Retina (tissue), 1 donor: ENCODE measurements around the gene TIMP3.

ENCODE experiments used
- DNase-seq: peaks from one replicate; pipeline ENCODE4 v3.0.0-alpha.2; 2016

The TIMP3 gene

DNA sequence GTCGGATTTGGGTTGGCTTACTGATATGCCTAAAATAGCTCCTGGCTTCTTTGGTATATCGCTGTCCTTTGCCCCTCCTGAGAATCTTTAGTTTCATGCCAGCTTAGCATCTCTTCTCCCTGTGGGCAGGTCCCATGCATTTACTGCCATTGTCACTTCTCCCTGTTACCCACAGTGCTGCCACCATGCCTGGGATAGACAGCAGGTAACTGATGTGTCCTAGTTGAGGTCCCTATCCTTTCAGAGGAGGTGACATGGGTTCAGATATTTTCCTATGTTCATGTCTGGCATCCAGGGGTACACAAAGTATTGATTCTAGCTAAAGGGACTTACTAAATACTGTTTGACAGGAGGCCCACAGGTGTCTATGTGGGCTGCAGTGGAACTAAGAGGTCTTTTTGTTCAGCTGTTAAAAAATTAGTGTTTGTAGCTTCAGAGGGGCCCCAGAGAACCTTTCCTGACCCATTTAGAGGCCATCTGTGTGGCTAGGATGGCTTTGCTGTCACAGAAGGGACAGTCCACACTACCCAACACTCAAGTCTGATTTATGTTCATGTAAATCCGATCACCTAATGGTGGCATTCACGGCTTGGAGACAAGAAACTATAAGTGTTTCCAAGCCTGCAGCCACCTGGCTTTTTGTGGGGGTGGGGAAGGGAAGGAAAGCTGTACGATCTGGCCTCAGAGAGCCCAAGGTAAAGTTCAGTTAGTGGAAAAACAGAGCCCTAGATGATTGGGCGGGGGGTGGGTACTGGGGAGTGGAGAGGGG lies 8.5 kb downstream of the TIMP3 start:
- DNase-seq = no peak

DNA sequence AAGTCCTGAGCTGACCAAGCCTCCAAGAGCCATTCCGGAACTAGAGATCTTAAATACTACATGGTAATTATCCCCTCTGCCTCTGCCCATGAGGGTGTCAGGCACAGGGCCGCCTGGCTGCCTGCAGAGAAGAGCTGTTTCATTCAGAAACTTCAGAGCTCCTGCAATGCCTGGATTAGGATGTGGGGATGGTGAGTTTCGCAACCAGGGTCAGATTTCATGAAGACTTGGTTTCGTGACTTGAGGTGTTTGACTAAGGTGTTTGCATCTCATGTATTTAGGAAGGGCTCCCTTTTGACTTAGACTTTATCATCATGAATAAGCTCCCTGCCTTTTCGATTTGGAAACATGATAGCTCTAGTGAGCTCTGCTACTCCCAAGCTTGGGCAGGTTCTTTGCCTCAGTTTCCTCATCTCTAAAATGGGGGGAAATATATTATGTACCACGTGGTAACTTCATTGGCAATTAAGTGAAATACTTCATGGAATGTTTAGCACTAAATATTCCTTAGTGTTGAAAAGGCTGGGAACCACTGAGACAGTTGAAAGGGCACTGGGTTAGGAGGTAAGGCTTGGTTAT lies 9.1 kb downstream of the TIMP3 start:
- DNase-seq = no peak

DNA sequence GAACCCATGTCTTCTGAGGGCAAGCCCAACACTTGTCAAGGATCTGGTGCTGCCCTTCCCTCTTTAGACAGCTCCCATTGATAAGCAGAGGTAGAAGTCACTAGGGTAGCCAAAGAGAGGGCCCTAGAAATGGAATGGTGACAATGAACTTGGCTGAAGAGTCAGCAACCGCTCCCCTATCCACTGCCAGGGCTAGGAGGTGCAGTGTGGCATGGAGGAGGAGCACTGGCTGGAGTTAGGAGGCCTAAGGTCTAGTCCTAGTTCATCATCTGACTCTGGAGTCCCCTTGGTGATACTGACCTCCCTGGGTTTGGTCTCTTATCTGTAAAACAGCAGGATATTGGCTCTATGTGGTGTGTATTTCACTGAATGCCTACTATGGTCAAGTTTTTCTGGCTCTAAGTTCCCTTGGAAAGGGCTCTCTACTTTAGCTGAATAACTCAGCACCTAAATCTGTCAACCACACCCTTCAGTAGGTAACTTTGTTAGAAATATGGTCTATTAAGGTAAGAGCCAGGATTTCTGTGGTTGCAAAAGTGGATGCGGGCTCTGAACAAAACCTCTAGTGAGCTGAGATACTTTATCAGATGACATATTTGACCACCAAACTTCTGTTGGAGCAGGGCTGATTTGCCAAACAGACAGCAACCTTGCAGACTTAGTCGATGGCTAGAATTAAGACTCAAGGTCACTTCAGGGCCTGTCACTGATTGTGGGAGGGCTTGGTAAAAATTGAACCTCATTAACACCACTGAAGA lies 10.5 kb downstream of the TIMP3 start:
- DNase-seq = no peak

DNA sequence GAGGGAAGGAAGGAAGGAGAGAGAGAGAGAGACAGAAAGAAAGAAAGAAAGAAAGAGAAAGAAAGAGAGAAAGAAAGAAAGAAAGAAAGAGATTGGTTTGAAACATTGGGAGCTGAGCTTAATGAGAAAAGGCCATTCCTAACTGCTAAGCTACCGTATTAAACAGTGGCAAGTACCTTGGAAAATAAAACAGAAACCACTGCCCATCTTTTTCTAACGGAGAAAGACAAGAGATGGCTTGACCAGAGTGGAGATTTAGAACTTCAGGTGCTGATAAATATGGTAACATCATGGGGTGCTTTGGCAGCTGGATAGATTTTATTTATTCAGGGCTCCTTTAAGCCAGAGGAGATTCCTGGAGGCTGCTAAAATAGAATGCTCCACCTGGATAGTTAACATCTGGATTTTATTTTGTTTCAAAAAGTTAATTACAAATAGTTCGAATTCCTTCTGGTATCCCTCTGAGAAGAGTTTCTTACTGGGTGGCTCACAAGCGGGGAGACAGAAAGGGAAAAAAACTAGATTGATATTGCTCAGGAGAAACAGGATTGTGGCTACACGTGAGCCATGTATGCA lies 12.9 kb downstream of the TIMP3 start:
- DNase-seq = no peak

DNA sequence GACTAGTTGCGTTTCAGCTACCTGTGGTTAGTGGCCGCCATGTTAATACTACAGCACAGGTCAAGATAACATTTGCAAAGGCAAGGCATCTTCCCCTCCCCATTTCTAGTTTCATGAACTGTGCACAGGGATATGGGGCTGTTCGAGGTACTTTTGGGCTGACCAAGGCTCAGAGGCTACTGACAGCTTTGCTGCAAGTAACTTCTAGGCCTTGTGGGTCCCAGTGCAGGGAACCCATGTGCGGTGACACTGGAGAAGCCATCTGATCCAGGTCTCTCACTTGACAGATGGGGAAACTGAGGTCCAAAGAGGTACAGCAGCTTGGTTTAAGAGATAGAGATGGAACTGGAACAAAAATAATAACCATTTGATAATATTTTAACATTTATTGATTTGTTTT lies 13.6 kb downstream of the TIMP3 start:
- DNase-seq = no peak

DNA sequence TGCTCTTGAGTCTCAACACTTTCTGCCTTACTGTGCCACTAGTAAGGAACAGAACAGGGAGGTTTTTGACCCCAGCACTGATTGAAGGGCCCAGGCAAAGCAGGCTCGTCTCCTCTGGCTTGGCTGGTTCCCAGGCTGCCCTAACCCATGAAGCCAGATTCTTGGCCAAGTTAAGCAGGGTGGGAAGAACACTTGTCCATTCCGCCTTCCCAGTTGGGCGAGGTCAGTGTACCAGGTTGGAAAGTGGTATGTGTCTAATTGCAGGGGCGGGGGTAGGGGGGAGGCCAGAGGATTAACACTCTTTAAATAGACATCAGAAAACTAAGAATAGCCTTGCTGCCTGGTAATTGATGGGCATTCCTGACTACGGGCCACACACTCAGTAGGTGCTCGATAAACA lies 14.4 kb downstream of the TIMP3 start:
- no peak for DNase-seq

DNA sequence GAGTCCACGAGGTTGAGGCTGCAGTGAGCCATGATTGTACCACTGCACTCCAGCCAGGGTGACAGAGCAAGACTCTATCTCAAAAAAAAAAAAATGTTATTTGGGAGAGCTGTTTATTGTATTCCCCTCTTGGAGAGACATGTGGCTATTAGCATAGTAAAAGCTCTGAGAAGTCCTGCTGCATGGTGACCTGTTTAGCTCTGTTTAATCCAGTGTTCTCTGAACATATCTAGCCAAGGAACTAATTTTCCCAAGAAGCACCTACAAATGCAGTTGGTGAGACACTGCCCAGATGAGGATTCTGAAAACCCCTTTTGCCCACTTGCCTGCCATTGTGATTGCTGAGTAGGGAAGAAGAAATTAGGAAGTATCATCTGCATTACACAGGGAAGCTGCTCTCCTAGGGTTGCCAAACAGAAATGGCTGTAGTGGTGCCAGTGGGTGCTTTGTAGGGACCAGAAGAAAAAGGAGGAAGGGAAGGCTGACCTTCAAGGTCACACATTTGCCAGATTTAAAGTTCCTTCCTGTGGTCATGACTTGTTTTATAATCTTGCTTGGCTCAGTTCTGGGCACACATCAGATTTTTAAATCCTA lies 15.7 kb downstream of the TIMP3 start:
- DNase-seq = no peak

DNA sequence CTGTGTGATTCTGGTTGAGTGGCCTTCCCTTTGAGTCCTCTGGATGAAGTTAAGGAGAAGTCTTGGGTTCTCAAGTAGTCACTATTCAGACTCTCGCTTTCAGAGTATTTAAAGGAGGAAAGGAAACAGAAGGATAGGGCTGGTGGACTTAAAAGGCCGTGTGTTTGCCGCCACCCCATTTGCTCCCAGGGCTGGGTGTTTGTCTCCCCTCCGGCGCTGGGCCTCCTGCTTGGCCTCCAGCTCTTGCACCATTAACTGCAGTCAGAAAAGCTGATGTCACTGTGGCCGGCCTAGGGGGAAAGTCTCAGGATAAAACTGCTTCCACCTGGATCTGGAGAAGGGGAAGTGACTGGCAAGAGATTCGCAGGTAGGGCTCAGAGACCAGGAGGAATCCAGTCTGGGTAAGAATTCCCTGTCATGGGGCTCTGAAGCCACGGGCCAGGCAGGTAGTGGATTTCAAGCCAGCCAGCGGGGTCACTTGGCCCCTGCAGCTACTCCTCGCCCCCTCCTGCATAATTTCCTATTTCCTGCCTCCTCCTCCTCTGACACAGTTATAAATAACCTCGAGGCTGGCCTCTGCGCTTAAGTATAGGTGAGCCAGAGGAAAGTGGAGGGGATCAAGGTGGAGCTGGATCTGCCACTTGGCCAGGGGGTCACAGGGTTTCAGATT lies 17.1 kb downstream of the TIMP3 start:
- DNase-seq = no peak

DNA sequence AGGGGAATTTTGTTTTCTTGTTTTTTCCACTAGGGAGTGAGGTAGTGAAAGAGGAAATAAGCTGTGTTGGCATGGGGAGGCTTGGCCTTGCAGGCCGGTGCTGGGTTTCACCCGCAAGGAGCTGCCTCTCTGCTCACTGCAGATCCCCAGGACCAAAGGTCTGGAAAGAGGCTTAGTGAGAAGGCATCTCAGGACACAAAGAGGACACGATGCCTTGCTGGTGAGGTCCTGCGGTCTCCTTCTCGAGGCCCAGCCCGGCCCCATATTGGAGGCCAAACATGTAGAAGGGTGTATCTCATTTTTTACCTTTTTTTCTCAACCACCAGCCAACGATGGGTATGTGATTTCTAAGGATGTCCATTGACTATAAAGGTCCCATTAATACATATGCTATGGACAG lies 17.6 kb downstream of the TIMP3 start:
- DNase-seq = no peak

DNA sequence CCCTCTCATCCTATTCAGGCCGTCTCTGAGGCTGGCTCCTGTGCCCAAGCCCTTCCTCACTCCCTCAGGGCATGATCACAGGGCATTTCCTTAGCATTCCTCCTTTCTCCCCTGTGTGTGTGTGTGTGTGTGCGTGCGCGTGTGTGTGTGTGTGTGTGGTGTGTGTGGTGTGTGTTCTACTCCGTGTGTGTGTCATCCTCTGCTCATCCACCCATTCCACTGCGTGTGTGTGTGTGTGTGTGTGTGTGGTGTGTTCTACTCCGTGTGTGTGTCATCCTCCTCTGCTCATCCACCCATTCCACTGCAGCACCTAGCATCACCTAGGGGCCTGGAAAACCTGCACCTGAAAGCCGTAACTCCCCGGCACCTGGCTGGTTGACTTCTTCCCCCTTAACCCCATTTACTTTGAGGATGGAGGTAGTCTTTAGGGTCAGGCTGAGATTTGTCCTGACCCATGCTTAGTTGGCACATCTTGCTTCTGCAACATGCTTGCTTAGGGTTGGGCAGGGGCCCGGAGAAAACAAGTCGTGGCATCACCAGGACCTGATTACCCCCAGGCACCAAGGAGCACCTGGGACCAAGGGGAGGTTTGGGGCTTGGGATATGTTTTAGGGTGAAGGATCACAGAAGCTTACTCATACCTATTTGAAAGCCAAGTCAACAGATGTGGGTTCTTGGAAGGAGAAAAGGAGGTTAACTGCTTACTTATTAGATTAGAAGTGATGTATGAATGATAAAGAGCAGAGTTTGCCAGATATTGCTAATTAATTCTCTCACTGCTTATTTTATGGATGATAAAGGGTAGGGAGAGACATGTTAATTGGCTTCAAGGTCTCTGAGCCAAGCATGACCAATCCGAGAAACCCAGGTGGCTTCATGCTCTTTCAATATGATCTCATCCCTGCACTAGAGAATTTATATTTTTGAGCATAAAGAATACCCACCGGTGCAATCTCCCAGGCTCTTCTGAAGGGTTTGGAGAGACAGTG lies 18.9 kb downstream of the TIMP3 start:
- no peak for DNase-seq

DNA sequence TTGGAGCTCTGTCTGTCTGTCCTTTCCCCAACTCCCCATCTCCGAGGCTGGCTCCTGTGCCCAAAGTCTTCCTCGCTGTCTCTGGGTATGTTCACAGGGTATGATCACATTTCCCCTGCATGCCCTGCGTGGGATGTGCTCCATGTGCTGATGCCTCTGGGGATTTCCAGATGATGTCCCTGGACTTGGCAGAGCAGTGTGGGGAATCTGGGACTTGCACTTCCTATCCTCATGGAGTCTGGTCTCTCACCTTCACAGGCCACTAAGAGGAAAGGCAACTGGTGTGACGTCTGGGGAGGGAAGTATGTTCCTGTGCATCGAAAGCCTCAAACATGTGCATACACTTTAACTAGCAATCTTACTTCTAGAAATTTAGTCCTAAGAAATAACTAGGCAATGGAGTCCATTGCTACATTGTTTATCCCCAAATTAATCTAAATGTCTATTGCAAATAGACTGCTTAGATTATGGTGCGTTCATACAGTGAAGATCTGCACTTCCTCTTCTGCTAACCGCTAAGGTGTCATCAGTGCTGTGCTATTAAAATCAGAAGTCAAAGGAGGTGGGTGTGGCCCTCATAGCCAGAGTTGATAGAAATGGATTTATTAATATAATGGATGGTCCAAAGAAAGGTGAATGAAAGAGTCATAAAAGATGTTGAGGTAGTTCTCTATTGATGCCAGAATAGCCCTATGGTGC lies 20.8 kb downstream of the TIMP3 start:
- no peak for DNase-seq

DNA sequence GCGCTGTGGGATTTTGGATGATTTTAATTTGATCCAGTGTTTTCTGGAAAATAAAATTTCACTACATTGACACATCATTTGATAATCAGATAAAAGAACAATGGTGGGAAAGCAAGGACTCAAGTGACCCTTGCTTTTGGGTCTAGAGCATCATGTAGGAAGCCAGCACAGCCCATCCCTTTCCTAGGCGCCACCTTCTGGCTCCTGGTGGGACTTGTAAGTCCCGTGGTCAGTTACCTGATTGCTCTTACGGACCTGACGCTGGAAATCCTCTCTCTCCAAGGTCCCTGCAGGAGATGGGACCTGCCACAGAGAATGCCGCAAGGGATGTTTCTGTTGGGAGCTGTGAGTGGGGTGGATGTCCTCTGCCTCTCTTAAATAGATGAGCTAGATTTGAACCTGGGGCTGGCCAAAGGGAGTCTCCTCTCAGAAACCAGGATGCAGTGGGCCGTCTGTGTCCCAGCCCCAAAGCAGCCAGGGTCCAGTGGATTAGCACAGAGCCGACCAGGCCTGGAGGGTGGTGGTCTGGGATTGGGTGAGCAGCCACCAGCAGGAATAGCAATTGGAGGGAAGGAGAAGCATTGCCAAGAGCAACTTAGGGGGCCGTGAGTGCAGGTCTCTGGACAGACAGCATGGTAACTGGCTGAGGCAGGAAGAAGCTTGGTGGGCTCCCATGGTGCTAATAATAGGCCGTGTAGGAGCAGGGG lies 21.7 kb downstream of the TIMP3 start:
- DNase-seq = no peak

DNA sequence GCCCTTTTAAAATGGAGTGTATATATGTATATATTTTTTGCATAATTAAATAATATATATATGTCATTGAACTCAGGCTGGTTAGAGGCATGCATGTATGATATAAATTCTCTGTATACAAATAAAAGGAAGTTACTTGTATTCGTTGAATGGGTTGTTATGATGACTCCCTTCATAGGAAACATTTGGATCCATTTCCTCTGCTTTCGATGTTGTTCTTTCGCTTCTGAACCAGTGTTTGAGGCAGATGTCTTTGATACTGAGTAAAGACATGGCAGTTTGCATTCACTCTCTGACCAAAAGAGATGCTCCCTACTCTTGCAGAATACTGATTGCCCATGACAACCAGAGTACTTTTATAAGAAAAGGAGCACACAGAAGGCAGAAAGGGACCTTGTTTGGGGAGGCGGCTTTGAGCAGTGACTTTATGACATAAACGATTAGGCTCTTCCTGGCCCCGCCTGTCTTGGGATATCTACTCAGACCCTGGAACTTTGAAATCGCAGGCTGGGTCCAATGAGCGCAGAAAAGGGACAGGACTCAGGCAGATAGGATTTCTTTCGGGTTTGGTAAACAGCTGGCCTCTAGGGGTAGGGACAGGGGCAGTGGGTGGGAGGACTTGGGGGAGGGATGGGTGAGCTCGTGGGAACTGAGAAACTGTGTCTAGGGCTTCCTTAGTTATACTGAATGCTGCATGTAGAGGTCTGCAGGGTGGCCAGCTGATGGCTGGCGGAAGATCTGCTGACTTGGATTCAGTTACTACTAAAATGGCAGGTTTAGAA lies 23.2 kb downstream of the TIMP3 start:
- no peak for DNase-seq

DNA sequence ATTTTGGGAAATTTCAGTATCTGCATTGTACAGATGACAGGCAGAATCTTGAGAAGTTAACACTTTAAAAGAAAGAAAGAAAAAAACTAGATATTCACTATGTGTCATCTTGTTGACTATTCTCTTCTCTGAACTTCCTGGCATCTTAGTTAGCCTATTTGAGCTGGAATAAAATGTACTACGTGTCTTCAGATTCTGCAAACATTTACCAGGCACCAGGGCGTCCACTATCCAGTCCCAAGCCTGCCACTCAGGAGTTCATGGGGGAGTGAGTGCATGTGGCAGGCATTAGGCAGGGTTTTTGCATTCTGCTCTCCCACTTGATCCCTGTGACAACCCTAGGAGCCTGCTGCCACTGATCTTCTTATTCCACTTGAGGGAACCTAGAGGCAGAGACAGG lies 25.0 kb downstream of the TIMP3 start:
- DNase-seq = no peak

DNA sequence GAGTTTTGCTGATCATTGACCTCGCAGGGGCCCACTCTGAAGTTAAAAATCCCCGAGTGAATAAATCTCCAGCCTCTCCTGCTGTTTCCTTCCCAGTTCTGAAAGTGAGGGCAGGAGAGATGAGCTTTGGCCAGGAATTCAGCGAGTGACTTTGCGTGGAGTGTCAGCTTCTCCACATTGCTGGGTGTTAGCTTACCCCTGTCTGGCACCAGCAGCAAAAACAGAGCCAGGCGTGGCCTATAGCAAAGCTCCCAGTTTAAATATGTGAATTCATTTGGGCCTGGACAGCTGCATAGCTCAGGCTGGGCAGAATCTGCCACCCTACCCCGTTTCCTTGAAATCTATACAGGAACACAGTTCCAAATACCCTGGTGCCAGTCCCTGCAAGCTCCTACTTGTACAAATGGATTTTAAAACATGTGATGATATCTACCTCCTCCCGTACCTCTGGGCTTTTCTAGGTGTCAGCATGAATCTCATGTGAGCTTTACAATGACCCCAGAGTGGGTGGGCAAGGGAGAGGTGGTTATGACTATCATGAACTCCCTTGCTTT lies 25.6 kb downstream of the TIMP3 start:
- DNase-seq = no peak

DNA sequence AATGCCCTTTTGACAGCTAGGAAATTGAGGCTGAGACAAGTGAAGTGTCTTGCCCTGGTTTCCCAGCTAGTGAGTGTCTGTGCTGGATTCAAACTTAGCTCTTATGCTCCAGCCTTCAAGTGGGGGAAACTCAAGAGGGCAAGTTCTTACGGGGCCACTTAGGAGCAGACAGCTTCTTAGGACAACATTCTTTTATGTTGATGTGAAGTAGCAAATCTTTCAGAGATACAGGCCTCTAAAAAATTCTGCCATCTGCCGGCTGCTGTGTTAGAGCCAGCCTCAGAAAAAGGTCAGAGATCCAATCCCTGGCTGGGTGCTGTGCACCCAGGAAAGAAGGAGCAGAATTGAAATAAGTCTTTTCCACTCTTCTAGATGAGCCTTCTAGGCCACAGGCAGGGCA lies 26.6 kb downstream of the TIMP3 start:
- no peak for DNase-seq

DNA sequence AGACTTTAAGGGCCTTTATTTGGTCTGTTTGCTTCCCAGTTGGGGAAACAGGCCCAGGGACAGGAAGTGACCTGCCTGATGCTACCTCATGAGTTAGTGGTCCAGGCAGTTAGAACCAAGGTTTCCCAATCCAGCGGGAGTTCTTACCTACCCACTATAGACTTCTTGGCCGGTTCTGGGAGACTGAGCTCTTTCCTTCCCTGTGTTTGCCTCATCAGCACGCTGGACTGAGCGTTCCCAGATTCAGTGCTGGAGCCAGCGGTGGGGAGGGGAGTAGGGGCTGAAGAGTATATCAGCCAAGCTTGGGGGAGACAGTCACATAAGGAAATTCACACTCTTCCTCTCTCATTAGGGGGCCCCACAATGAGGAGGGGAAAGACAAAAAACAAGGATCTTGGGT lies 27.1 kb downstream of the TIMP3 start:
- DNase-seq = no peak

DNA sequence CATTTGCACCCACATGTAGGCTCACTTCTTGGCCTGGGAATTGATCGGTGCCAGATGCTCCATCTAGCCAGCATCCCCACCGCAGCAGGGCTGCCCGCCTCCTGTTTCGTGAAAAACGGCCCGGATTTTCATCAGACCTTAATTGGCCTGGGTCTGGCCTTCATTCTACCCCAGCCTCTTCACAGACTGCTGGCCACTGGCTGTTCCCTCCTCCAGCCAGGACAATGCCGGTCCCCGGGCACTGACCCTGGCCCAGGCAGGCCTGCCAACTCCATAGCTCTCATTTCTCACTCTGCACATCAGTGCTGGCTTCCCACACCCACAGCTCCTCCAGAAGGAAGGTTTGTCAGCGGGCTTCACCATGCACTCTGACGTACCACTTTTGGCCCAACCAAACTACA lies 27.9 kb downstream of the TIMP3 start:
- no peak for DNase-seq

DNA sequence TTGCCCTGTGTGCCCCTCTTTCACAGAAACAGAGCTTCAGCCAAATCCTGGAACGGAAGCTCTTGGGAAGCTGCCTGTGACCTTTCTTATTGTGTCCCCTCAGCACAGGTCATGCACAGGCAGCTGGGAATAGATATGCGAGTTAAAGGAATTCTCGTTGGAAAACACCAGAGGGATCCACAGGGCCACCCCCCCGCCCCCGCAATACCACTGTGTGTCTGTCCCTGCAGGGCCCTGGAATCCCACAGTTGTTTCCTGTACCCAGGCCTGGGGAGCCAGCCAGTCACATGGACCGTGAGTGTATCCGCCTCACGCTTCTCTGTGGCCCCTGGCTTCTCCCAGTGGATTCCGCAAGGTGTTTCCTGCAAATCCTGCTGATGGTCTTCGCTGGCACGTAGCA lies 29.0 kb downstream of the TIMP3 start:
- peak; percentile 49 for DNase-seq
